H1 (cell line): Measurements from ENCODE around the gene GRID2. TPM values are rescaled to one million over a fixed set of nuclear protein-coding genes. Genes with fewer than 3 reads are reported as not detected.

Experiments used
- JUND ChIP-seq: IDR thresholded peaks from 2 replicates; pipeline ENCODE4 v1.6.1; 2011; ENCODE audit warnings: mild to moderate bottlenecking, improper control_type of control experiment, low read length
- SP2 ChIP-seq: IDR thresholded peaks from 2 replicates; pipeline ENCODE4 v1.6.1; 2012; ENCODE audit warnings: mild to moderate bottlenecking, low read length, inconsistent platforms
- polyA plus RNA-seq, 7 experiments: library from polyadenylated mRNA; depleted of rRNA in 3 of 7; stranded (reverse) in 5 of 7; unstranded in 2 of 7; fragments of >200 nt in 5 of 7; fragments of 200-250 nt in 2 of 7; gene quantifications; 1 replicate in 5 of 7; 2 replicates in 1 of 7; 4 replicates in 1 of 7; pipeline versions ENCODE4 v1.2.1 to v1.2.3, GENCODE V29; 2011 to 2013; ENCODE audit warnings: missing spikeins in 2 of 7, mixed read lengths in 2 of 7
- total RNA-seq: library from RNA; stranded (reverse); fragmentation: NEBNext Ultra II Directional; extraction: Animal tissue kit (Norgen Biotek cat#: 25700); gene quantifications from 2 replicates; pipeline ENCODE4 v1.2.1, GENCODE V29; 2021

The GRID2 gene
- total and polyA plus RNA-seq, 2 of the 8 experiments (the other 6 are each of a cell fraction or from before 2014, with no cell fraction given): 31.1 to 81.9 TPM

DNA sequence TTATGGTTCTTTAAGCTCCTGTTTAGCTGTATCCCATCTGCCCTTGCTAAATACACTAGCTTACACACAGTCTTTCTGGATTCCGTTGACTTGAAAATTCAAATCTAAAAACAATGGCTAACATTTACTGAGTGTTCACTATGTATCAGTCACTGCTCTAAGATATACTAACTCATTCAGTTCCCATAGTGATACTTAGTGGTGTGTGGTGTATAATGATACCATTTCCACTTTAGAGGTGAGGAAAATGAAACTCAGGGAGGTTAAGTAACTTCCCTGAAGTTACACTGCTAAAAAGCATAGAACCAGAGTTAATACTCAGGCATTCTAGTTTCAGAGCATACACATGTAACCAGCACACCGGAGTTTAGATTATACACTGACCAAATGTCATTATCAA, 762.0 kb downstream of the GRID2 start (continued):
- no peak for TF ChIP-seq SP2
- no peak for TF ChIP-seq JUND
